HG02885 (cell line): ENCODE results near the gene RAB8A.
A peak's percentile ranks its signal among the peaks of the same experiment; 100 is the strongest.

Source experiments
- ATAC-seq: cut with Tn5 transposase; IDR thresholded peaks from one replicate; pipeline ENCODE4 v1.9.1; 2021; ENCODE audit warnings: mild to moderate bottlenecking; ENCODE audit not compliant: unreplicated experiment, poor library complexity

The RAB8A gene

DNA sequence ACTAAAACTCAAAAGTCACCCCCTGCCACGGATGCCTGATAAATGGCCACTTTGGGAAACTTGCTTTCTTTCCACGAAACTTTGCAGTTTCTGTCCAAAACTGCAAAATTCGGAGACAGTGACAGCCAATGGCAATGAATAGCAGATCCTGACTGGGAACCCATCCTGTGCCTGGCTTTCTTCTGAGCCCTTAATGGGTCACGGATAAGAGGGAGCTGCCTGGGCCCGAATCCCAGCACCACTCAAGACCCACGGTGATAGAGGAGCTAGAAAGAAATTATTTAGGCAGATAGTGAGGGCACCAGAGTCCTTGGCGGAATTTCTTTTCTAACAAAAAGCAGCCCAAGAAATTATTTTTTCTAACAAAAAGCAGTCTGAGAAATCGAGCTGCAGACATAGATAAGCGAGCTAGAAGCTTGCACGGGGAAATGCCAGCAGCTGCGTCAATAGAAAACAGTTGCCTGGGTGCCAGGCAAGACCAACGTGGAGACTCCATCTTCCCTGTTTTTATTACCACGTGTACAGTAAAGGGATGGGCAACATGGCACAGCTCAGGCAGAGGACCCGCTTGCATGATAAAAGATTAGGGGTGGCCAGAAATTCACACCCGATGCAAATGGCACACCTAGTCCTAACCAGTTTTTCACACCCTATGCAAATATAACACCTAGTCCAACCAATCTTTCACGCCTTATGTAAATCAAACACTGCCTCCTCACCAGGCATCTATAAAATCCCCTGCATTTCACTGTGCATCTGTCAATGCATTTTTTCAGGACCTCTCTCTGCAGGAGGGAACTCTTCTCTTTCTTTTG, 24.7 kb downstream of the RAB8A start:
- no peak for ATAC-seq

GRCh38 chr19:16139752-16140151, 28.1 kb downstream of the RAB8A start:
- ATAC-seq, result no peak

DNA sequence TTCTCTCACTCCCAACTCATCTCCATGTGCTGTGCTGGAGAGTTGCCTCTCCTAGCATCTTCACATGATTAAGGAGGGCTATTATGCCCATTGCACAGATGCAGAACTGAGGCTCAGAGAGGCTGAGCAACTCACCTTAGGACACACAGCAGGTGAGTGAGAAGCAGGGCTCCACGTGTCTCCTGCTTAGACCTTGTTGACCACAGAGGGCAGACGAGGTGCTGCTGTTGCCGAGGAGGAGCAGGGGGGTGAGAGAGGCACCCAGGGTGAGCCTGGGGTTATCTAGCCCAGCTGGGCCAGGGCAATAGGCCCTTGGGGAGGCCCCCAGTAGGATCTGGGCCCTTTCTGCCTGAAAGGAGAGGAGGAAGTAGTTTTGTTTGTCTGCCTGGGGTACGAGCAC, 29.4 kb downstream of the RAB8A start:
- no peak for ATAC-seq

DNA sequence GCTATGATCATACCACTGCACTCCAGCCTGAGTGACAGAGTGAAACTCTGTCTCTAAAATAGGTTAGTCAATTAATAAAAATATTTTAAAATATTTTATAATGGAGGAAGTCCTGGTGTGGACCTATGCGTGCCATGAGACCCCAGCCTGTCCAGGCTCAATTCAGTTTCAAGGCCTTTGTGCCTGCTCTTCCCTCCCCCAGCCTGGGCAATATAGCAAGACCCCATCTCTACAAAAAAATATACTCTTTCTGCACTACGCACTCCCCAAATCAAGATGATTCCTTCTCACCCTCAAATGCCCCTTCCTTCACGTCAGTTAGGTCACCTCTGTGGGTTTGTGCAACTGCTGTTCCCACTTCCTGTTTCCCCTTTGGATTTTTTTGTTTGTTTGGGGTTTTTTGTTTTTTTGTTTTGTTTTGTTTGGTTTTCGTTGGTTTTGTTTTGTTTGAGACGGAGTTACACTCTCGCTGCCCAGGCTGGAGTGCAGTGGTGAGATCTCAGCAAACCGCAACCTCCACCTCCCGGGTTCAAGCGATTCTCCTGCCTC, 30.4 kb downstream of the RAB8A start:
- ATAC-seq, result no peak

DNA sequence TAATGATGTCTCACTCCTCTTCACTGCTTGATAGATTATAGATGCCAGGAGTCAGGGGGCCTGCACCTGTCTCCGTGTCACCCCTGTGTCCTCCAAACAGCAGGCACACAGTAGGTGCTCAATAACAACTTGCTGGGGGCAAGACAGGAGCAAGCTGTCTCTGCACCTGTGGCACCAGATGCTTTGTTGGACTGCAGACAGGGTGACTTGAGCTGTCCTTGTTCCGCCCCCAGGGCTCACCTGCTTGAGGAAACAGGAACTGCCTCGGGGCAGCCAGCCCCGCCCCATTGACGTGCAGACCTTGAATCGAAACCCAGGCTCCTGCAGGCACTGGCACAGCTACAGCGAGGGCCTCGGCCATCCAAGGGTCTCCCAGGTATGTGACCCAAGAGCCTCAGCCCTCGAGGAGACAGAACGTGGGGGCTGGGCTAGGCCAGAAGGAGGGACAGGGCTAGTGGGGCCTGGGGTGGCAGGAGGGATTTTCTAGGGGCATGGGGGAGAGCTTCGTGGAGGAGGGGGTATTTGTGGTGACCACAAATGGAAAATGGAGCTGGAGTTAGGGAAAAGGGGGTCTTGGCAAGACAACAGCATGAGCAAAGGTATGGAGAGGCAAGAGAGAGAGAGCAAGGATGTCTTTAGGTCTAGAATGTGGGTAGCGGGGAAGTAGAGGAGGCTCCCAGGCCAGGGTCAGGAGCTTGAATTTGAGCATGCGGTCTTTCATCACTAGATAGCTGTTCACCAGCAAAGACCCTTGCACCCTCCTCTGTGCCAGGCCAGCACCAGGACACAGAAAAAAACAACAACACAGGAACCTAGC, 31.9 kb downstream of the RAB8A start, which contains the start of gene HSH2D:
Gene HSH2D (plus strand): TSS at position 287 of the 817 bp plus-strand sequence. CDS start 5,066 bp downstream, outside the sequence.
- ATAC-seq, result peak; percentile 64

GRCh38 chr19:16144216-16144581, 32.5 kb downstream of the RAB8A start:
- no peak for ATAC-seq

GRCh38 chr19:16146112-16146511, 34.4 kb downstream of the RAB8A start:
- no peak for ATAC-seq

- no peak for ATAC-seq
These were observed 36.9 kb downstream of the RAB8A start for GRCh38 chr19:16148443-16149229.

GRCh38 chr19:16153582-16154336, 42.1 kb downstream of the RAB8A start:
- no peak for ATAC-seq

DNA sequence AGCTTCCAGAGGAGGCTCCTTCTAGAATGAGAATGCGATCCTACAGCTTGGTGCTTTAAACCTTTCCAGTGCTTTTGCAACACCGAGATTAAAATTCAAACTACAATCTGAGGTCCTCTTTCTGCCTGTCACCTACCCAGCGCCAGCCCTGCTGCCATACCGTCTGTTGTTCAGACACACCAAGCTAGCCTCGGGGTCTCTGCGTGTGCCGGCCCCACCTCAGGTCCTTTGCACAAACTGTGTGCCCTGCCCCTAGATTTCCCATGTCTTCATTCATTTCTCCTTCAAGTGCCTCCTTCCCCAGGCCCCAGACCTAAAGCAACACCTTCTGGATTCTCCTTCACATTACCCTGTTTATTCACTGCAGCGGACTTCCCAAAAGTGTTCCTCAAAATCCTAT, 42.9 kb downstream of the RAB8A start:
- no peak for ATAC-seq

DNA sequence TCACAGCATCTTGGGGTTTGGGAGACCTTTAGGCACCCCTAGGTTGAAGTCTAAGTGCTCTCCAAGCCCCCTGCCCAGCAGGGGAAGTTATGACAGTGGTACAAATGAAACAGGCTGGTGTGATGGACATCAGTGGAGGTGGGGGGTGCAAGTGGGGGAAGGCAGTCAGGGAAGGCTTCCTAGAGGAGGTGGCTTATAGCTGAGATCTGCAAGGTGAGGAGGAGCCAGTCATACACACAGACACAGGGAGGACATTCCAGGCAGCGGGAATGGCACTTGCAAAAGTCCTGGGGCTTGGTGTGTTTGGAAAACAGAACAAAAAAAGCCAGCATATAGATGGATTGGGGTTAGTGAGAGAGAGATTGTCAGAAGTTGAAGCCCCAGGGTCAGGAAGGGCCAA, 43.4 kb downstream of the RAB8A start:
- no peak for ATAC-seq

GRCh38 chr19:16156904-16157303, 45.2 kb downstream of the RAB8A start:
- ATAC-seq, result no peak

GRCh38 chr19:16157601-16158000, 45.9 kb downstream of the RAB8A start:
- no peak for ATAC-seq

DNA sequence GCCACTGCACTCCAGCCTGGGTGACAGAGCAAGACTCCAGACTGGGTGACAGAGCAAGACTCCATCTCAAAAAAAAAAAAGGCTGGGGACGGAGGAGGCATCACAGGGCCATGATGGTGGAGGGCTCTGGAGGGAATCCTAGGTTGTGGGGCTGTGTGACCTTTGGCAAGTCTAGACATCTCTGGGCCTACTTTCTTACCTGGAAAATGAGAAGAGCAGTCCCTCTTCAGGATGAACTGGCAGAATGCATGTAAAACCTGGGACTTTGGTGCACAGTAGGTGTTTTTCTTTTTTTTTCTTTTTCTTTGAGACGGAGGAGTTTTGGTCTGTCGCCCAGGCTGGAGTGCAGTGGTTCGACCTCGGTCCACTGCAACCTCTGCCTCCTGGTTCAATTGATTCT, 48.0 kb downstream of the RAB8A start:
- no peak for ATAC-seq

- no peak for ATAC-seq
These were observed 48.8 kb downstream of the RAB8A start for GRCh38 chr19:16160445-16160942.

- no peak for ATAC-seq
These were observed 49.4 kb downstream of the RAB8A start for GRCh38 chr19:16160943-16161560.

GRCh38 chr19:16161840-16162239, 50.2 kb downstream of the RAB8A start:
- no peak for ATAC-seq

DNA sequence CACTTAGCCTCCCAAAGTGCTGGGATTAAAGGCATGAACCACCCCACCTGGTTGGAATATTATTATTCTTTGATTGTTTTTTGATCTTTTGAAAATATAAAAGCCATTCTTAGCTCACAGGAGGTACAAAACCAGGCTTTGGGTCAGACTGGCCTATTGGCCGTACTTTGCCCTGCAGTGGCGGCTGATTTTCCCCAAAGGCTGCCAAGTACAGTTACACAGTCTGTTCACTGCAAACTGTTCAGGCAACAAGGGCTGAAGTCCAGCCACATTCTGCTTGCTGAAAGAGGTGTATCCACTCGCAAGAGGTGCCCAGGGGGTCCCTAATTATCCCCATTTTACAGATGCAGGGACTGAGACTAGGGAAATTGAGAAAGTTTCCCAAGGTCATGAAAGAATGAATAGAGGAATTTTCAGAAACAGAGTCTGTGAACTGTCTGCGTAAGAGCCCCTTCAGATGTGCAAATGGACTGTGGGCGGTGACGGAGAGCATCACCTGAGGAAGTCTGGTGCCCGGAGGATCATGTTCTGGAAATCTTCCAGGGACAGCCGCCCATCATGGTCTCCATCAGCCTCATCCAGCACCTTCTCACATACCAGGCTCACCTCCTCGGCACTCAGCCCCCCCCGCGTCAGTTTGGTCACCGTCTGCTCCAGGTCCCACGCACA, 52.7 kb downstream of the RAB8A start:
- ATAC-seq, result no peak

GRCh38 chr19:16166417-16166816, 54.7 kb downstream of the RAB8A start:
- ATAC-seq, result no peak
